H1 (cell line): Measurements from ENCODE around the gene STARD7. TPM values are rescaled to one million over a fixed set of nuclear protein-coding genes. Genes with fewer than 3 reads are reported as not detected.
A peak's percentile ranks its signal among the peaks of the same experiment; 100 is the strongest.

Source experiments
- CTCF ChIA-PET: fragments of 300-600 bp; sonication (Branson Sonifier 250); formaldehyde crosslinking; loops from one replicate; lab custom pipeline; 2021; ENCODE audit not compliant: partially characterized antibody; lab: Charles Lee
- POLR2A ChIA-PET: fragments of 300-600 bp; sonication (Branson Sonifier 250); formaldehyde crosslinking; loops from one replicate; lab custom pipeline; 2021; ENCODE audit warnings: inconsistent platforms; ENCODE audit not compliant: partially characterized antibody; lab: Charles Lee
- DNase-seq, 2 experiments: peaks; one replicate each; pipeline versions ENCODE4 v3.0.0 to v3.0.0-alpha.2; 2010 to 2022; ENCODE audit warnings: low spot score in 2 of 2, low read depth in 1 of 2, mixed read lengths in 1 of 2
- FAIRE-seq: peaks from 2 replicates; lab custom pipeline; 2011; peaks lifted over from hg19 to GRCh38; lab: Jason Lieb, UNC
- H2AFZ ChIP-seq: 2 replicates; pipeline ENCODE4 v1.8.1; 2012; ENCODE audit warnings: low read length, inconsistent platforms
- H2AK5ac ChIP-seq: 2 replicates; pipeline ENCODE4 v1.6.1; 2013; ENCODE audit warnings: low read depth, low read length
- H2BK120ac ChIP-seq: replicated peaks from 2 replicates; pipeline ENCODE3; 2013; ENCODE audit warnings: low read depth, low read length, inconsistent platforms
- H2BK12ac ChIP-seq: 2 replicates; pipeline ENCODE4 v1.6.1; 2013; ENCODE audit warnings: low read depth, low read length
- H2BK15ac ChIP-seq: 2 replicates; pipeline ENCODE4 v1.6.1; 2013; ENCODE audit warnings: low read length
- H2BK20ac ChIP-seq: 2 replicates; pipeline ENCODE4 v1.6.1; 2013; ENCODE audit warnings: low read length
- H2BK5ac ChIP-seq: 2 replicates; pipeline ENCODE4 v1.6.1; 2013; ENCODE audit warnings: low read depth, low read length
- H3K14ac ChIP-seq: 2 replicates; pipeline ENCODE4 v1.6.1; 2013; ENCODE audit warnings: inconsistent platforms; ENCODE audit not compliant: insufficient read length
- H3K18ac ChIP-seq: 2 replicates; pipeline ENCODE4 v1.6.1; 2013; ENCODE audit warnings: low read length; ENCODE audit errors: extremely low read depth
- H3K23ac ChIP-seq: 2 replicates; pipeline ENCODE4 v1.6.1; 2013; ENCODE audit warnings: inconsistent platforms; ENCODE audit not compliant: insufficient read length
- H3K23me2 ChIP-seq: 2 replicates; pipeline ENCODE4 v1.6.1; 2013; ENCODE audit warnings: low read depth, low read length
- H3K27ac ChIP-seq: 2 replicates; pipeline ENCODE4 v1.6.1; 2011; ENCODE audit warnings: low read depth, low read length, inconsistent platforms
- H3K27me3 ChIP-seq, 4 experiments: replicated peaks in 1 of 4; 1 replicate in 1 of 4; 2 replicates in 3 of 4; pipeline versions ENCODE4 v1.6.1 to v1.8.1; 2011 to 2013; ENCODE audit warnings: low read length in 3 of 4, mild to moderate bottlenecking in 3 of 4, inconsistent platforms in 2 of 4, mixed read lengths in 2 of 4, moderate library complexity in 1 of 4; ENCODE audit not compliant: control insufficient read depth in 3 of 4, insufficient read depth in 3 of 4; ENCODE audit errors: extremely low read depth in 1 of 4
- H3K36me3 ChIP-seq, 4 experiments: 2 replicates each; pipeline versions ENCODE4 v1.6.1 to v1.8.1; 2011 to 2013; ENCODE audit warnings: mild to moderate bottlenecking in 4 of 4, low read length in 3 of 4, moderate library complexity in 2 of 4, control low read depth in 1 of 4, inconsistent platforms in 1 of 4; ENCODE audit not compliant: insufficient read depth in 4 of 4, control insufficient read depth in 2 of 4
- H3K4ac ChIP-seq: replicated peaks from 2 replicates; pipeline ENCODE3; 2013; ENCODE audit warnings: low read length, low read depth, mixed read lengths, inconsistent platforms; ENCODE audit not compliant: insufficient read length
- H3K4me1 ChIP-seq, 4 experiments: replicated peaks in 1 of 4; 1 replicate in 1 of 4; 2 replicates in 3 of 4; pipeline versions ENCODE4 v1.6.1 to v1.8.1; 2011 to 2013; ENCODE audit warnings: low read length in 3 of 4, inconsistent platforms in 2 of 4, mixed read lengths in 1 of 4; ENCODE audit not compliant: insufficient read depth in 4 of 4, control insufficient read depth in 3 of 4
- H3K4me2 ChIP-seq, 2 experiments: 2 replicates each; pipeline versions ENCODE4 v1.6.1 to v1.8.1; 2011 to 2013; ENCODE audit warnings: low read depth in 2 of 2, low read length in 2 of 2, control low read depth in 1 of 2, inconsistent platforms in 1 of 2, mild to moderate bottlenecking in 1 of 2; ENCODE audit not compliant: insufficient read depth in 1 of 2
- H3K4me3 ChIP-seq, 4 experiments: fragments of 200-600, 300-600 bp in 1 of 4; sonication (generic), shearing (Covaris generic), sonication (Bioruptor Twin) in 1 of 4; 2 replicates each; pipeline versions ENCODE4 v1.5.1 to v1.8.1; 2011 to 2016; ENCODE audit warnings: low read length in 4 of 4, low read depth in 3 of 4, control low read depth in 2 of 4, inconsistent platforms in 2 of 4, mild to moderate bottlenecking in 2 of 4, mixed read lengths in 1 of 4, moderate library complexity in 1 of 4; ENCODE audit not compliant: insufficient read depth in 2 of 4; ENCODE audit errors: extremely low read depth in 1 of 4
- H3K56ac ChIP-seq: replicated peaks from 2 replicates; pipeline ENCODE3; 2013; ENCODE audit warnings: low read depth, mild to moderate bottlenecking, mixed read lengths, low read length, inconsistent platforms; ENCODE audit not compliant: insufficient read length
- H3K79me1 ChIP-seq: 2 replicates; pipeline ENCODE4 v1.6.1; 2013; ENCODE audit warnings: low read depth, low read length, control low read depth
- H3K79me2 ChIP-seq, 2 experiments: 2 replicates each; pipeline versions ENCODE4 v1.6.1 to v1.8.1; 2012 to 2013; ENCODE audit warnings: low read length in 2 of 2, mild to moderate bottlenecking in 2 of 2, inconsistent platforms in 1 of 2; ENCODE audit not compliant: insufficient read depth in 2 of 2, control insufficient read depth in 1 of 2
- H3K9ac ChIP-seq, 4 experiments: replicated peaks in 1 of 4; 1 replicate in 1 of 4; 2 replicates in 3 of 4; pipeline versions ENCODE4 v1.6.1 to v1.8.1; 2011 to 2013; ENCODE audit warnings: low read depth in 3 of 4, low read length in 3 of 4, control low read depth in 2 of 4, mild to moderate bottlenecking in 2 of 4, moderate library complexity in 2 of 4, inconsistent platforms in 1 of 4; ENCODE audit errors: extremely low read depth in 1 of 4
- H3K9me3 ChIP-seq, 2 experiments: 2 replicates each; pipeline versions ENCODE4 v1.6.1 to v1.8.1; 2012 to 2013; ENCODE audit warnings: mild to moderate bottlenecking in 2 of 2, moderate library complexity in 2 of 2, control low read depth in 1 of 2, inconsistent platforms in 1 of 2, low read depth in 1 of 2, low read length in 1 of 2, mixed read lengths in 1 of 2; ENCODE audit not compliant: insufficient read depth in 2 of 2
- H4K20me1 ChIP-seq, 2 experiments: replicated peaks in 1 of 2; 2 replicates each; pipeline versions ENCODE3 to v1.8.1; 2011 to 2013; ENCODE audit warnings: inconsistent platforms in 2 of 2, low read length in 2 of 2, mild to moderate bottlenecking in 1 of 2; ENCODE audit not compliant: insufficient read depth in 2 of 2, control insufficient read depth in 1 of 2
- H4K5ac ChIP-seq: 2 replicates; pipeline ENCODE4 v1.6.1; 2013; ENCODE audit warnings: low read length, low read depth, mixed read lengths, inconsistent platforms; ENCODE audit not compliant: insufficient read length
- H4K8ac ChIP-seq: 2 replicates; pipeline ENCODE4 v1.8.0; 2013; ENCODE audit warnings: mild to moderate bottlenecking, moderate library complexity, low read length, inconsistent platforms; ENCODE audit not compliant: insufficient read depth; ENCODE audit errors: extremely low read depth
- H4K91ac ChIP-seq: replicated peaks from 2 replicates; pipeline ENCODE3; 2013; ENCODE audit warnings: low read length, mixed read lengths, inconsistent platforms; ENCODE audit not compliant: insufficient read length
- BRCA1 ChIP-seq: IDR thresholded peaks from 2 replicates; pipeline ENCODE4 v1.6.1; 2012; ENCODE audit warnings: low read depth, low read length, improper control_type of control experiment
- CBX8 ChIP-seq: fragments of 300-800, 300-1000 bp; sonication (generic); IDR thresholded peaks from 2 replicates; pipeline ENCODE4 v1.7.1; 2016; ENCODE audit warnings: low read depth, low read length, borderline replicate concordance
- CHD2 ChIP-seq: IDR thresholded peaks from 2 replicates; pipeline ENCODE4 v1.6.1; 2012; ENCODE audit warnings: low read length, improper control_type of control experiment
- EZH2 ChIP-seq: fragments of 200-600 bp; sonication (generic); IDR thresholded peaks from 2 replicates; pipeline ENCODE4 v1.7.1; 2012; ENCODE audit warnings: low read depth, mild to moderate bottlenecking, moderate library complexity, low read length, inconsistent platforms; ENCODE audit not compliant: severe bottlenecking
- FOSL1 ChIP-seq: IDR thresholded peaks from 2 replicates; pipeline ENCODE4 v1.6.1; 2011; ENCODE audit warnings: mild to moderate bottlenecking, low read depth, low read length, moderate library complexity; ENCODE audit not compliant: insufficient read depth
- HDAC6 ChIP-seq: IDR thresholded peaks from one replicate; pipeline ENCODE4 v1.7.1; 2012; ENCODE audit warnings: low read depth, mild to moderate bottlenecking, inconsistent platforms, low read length, moderate library complexity
- RNF2 ChIP-seq: fragments of 200-900, 300-1000 bp; sonication (generic); IDR thresholded peaks from 2 replicates; pipeline ENCODE4 v1.7.1; 2016; ENCODE audit warnings: borderline replicate concordance, low read depth, mild to moderate bottlenecking, antibody characterized with exemption, low read length; ENCODE audit not compliant: poor library complexity, severe bottlenecking; ENCODE audit errors: missing control alignments
- SAP30 ChIP-seq: fragments of 300-600 bp; sonication (generic); IDR thresholded peaks from 2 replicates; pipeline ENCODE4 v1.7.1; 2012; ENCODE audit warnings: low read length, moderate library complexity, mild to moderate bottlenecking, inconsistent platforms; ENCODE audit not compliant: insufficient read depth, insufficient replicate concordance
- SIRT6 ChIP-seq: IDR thresholded peaks from one replicate; pipeline ENCODE4 v1.7.1; 2012; ENCODE audit warnings: low read length, inconsistent platforms
- TCF12 ChIP-seq: IDR thresholded peaks from 2 replicates; pipeline ENCODE4 v1.6.1; 2011; ENCODE audit warnings: low read depth, mild to moderate bottlenecking, low read length
- TEAD4 ChIP-seq: IDR thresholded peaks from 2 replicates; pipeline ENCODE4 v1.6.1; 2012; ENCODE audit warnings: low read depth, low read length, inconsistent platforms, mixed read lengths
- ZNF274 ChIP-seq: IDR thresholded peaks from 2 replicates; pipeline ENCODE4 v1.7.0; 2012; ENCODE audit warnings: low read length, borderline replicate concordance; ENCODE audit errors: extremely low read depth
- WGBS, 2 experiments: shearing (Covaris generic) in 1 of 2; methylation state at CpG; one replicate each; pipeline versions ENCODE4 v1.1.6 to v1.1.7; 2013 to 2015; ENCODE audit warnings: low lambda C conversion rate in 2 of 2, mixed read lengths in 2 of 2, inconsistent platforms in 1 of 2, low coverage in 1 of 2, missing lambda C conversion rate in 1 of 2; ENCODE audit not compliant: insufficient replicate concordance in 2 of 2, insufficient coverage in 1 of 2, insufficient read length in 1 of 2; ENCODE audit errors: extremely low coverage in 1 of 2, missing lambda C conversion rate in 1 of 2; 5-methylcytosine and 5-hydroxymethylcytosine counted together
- polyA plus RNA-seq, 7 experiments: library from polyadenylated mRNA; depleted of rRNA in 3 of 7; stranded (reverse) in 5 of 7; unstranded in 2 of 7; fragments of >200 nt in 5 of 7; fragments of 200-250 nt in 2 of 7; gene quantifications; 1 replicate in 5 of 7; 2 replicates in 1 of 7; 4 replicates in 1 of 7; pipeline versions ENCODE4 v1.2.1 to v1.2.3, GENCODE V29; 2011 to 2013; ENCODE audit warnings: missing spikeins in 2 of 7, mixed read lengths in 2 of 7
- total RNA-seq: library from RNA; stranded (reverse); fragmentation: NEBNext Ultra II Directional; extraction: Animal tissue kit (Norgen Biotek cat#: 25700); gene quantifications from 2 replicates; pipeline ENCODE4 v1.2.1, GENCODE V29; 2021

STARD7 gene
- total and polyA plus RNA-seq, 2 of the 8 experiments (the other 6 are each of a cell fraction or from before 2014, with no cell fraction given), result 89.1 to 200 TPM

GRCh38 chr2:96147593-96148201 is 60.9 kb downstream of the STARD7 start:
- peak overlapping the region; percentile 78 for H3K18ac ChIP-seq
- no peak overlapping the region for H3K4ac ChIP-seq
- no peaks in the 10 kb centered on the region for H3K79me2 ChIP-seq
- peak overlapping the region; percentile 80; the same call in 1 of the 2 replicates for H2BK12ac ChIP-seq
- peak overlapping the region in 1 of 4 experiments; percentile 6; a peak in 1 of 7 replicates for H3K9ac ChIP-seq
- CTCF ChIA-PET, result interaction anchor here (0.7 to 13.4 kb wide), 8 partner anchors 8 to 125 kb away, joined by 3 to 155 read pairs (median 4); partner anchors contain the start of genes ADRA2B and ASTL
- H3K9me3 ChIP-seq, result no peaks in the 10 kb centered on the region
- H3K79me1 ChIP-seq, result no peaks in the 10 kb centered on the region
- H3K27me3 ChIP-seq, result peaks cover 4 to 30% (median 20%) of the 10 kb centered on the region in 4 experiments; a peak in 6 of 7 replicates
- FAIRE-seq (no peak), DNase-seq (no peak)
- peak overlapping the region; percentile 24; the same call in 1 of the 2 replicates for H2BK5ac ChIP-seq
- no peaks in the 10 kb centered on the region for H3K36me3 ChIP-seq
- peaks cover 7% of the 10 kb centered on the region for H3K23me2 ChIP-seq
- H3K4me2 ChIP-seq, result peak overlapping the region; percentile 57 to 60; a peak in 3 of 4 replicates
- H3K4me3 ChIP-seq, result no peak overlapping the region
- H4K91ac ChIP-seq, result peak overlapping the region; percentile 7
- no peak overlapping the region for H3K27ac ChIP-seq
- H3K14ac ChIP-seq, result no peak overlapping the region
- H2BK15ac ChIP-seq, result peak overlapping the region; percentile 12; the same call in 1 of the 2 replicates
- POLR2A ChIA-PET, result interaction anchor here (1.0 to 2.1 kb wide), 4 partner anchors 9 to 61 kb away, joined by 3 to 6 read pairs (median 4); partner anchors contain the start of genes ASTL and STARD7
- peak overlapping the region; percentile 82; the same call in 1 of the 2 replicates for H2AK5ac ChIP-seq
- WGBS, 2 experiments, result 73% methylated on average over 7 of the region's 9 CpGs; no CpG with 5 or more reads in 1 of the 2 experiments
- H4K20me1 ChIP-seq, result no peaks in the 10 kb centered on the region
- H4K8ac ChIP-seq, result peak overlapping the region; percentile 62; the same call in 1 of the 2 replicates
- H2BK120ac ChIP-seq, result no peak overlapping the region
- no peak overlapping the region for H4K5ac ChIP-seq
- H3K4me1 ChIP-seq, result peaks cover 0 to 47% (median 35%) of the 10 kb centered on the region in 4 experiments; a peak in 6 of 7 replicates
- no peak overlapping the region for H3K23ac ChIP-seq
- peak overlapping the region; percentile 80; the same call in 1 of the 2 replicates for H2BK20ac ChIP-seq
- 0 out of 2 replicates have a peak overlapping the region, but pooled peaks have one; percentile 21 for H2AFZ ChIP-seq
- H3K56ac ChIP-seq, result no peak overlapping the region
- TF ChIP-seq CBX8 (no peak), RNF2 (no peak), HDAC6 (no peak), CHD2 (no peak), SIRT6 (no peak), ZNF274 (no peak), TEAD4 (no peak), EZH2 (no peak), BRCA1 (no peak), SAP30 (no peak), TCF12 (no peak), FOSL1 (no peak)
